Uterus (tissue), 2 donors: Measurements from ENCODE around the gene FAM184B.

ENCODE experiments used
- POLR2A ChIP-seq, 2 donors: fragments of 450-650 bp; IDR thresholded peaks; one replicate each; pipeline ENCODE4 v1.6.1; 2016; ENCODE audit warnings: antibody characterized with exemption in 2 of 2, mild to moderate bottlenecking in 1 of 2, moderate library complexity in 1 of 2
- TF ChIP-seq, protein P1 (sequence below), 4 experiments: fragments of 200-600 bp in 2 of 4; fragments of 450-650 bp in 2 of 4; sonication (generic) in 2 of 4; IDR thresholded peaks; one replicate each; pipeline ENCODE4 v1.5.1; 2016 to 2019; ENCODE audit warnings: antibody characterized with exemption in 4 of 4, mild to moderate bottlenecking in 2 of 4, moderate library complexity in 1 of 4

DNA sequence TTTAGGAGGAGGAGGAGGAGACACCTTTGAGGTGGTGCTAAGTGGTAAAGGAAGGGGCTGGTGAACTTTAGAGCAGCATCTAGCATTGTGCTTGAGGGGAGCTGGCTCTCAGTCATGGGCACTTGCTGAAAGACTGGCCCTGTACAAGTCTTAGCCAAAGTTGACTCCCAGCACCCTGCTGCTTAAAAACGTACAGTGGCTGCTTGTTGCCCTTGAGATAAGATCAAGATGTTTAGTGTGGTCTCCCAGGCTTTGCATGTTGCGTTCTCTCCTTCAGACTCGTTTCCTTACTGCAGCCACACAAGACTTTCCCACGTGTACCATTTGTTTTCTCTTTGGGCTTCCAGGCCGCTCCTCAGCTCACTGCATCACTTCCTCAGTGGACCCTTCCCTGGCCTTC lies 165.1 kb downstream of the FAM184B start:
- TF ChIP-seq POLR2A (IDR thresholded peaks at IDR 0.05) = no peak
- TF ChIP-seq, protein P1, sequence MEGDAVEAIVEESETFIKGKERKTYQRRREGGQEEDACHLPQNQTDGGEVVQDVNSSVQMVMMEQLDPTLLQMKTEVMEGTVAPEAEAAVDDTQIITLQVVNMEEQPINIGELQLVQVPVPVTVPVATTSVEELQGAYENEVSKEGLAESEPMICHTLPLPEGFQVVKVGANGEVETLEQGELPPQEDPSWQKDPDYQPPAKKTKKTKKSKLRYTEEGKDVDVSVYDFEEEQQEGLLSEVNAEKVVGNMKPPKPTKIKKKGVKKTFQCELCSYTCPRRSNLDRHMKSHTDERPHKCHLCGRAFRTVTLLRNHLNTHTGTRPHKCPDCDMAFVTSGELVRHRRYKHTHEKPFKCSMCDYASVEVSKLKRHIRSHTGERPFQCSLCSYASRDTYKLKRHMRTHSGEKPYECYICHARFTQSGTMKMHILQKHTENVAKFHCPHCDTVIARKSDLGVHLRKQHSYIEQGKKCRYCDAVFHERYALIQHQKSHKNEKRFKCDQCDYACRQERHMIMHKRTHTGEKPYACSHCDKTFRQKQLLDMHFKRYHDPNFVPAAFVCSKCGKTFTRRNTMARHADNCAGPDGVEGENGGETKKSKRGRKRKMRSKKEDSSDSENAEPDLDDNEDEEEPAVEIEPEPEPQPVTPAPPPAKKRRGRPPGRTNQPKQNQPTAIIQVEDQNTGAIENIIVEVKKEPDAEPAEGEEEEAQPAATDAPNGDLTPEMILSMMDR (IDR thresholded peaks at IDR 0.05) = no peak
